ENCODE measurements around the gene BAIAP2.
A peak's percentile ranks its signal among the peaks of the same experiment; 100 is the strongest.

The BAIAP2 gene

GRCh38 chr17:81128774-81129173 is 93.8 kb downstream of the BAIAP2 start:
- DNase-seq, result no peak

- no peak for DNase-seq
Measured at GRCh38 chr17:81129289-81129688, 94.3 kb downstream of the BAIAP2 start.

- no peak for DNase-seq
Measured at GRCh38 chr17:81129711-81130367, 94.9 kb downstream of the BAIAP2 start.

- DNase-seq, result no peak
Measured at GRCh38 chr17:81130385-81131361, 95.7 kb downstream of the BAIAP2 start.

GRCh38 chr17:81131486-81132196 is 96.7 kb downstream of the BAIAP2 start:
- no peak for DNase-seq

GRCh38 chr17:81132197-81132540 is 97.2 kb downstream of the BAIAP2 start:
- no peak for DNase-seq

GRCh38 chr17:81132770-81133723 is 98.1 kb downstream of the BAIAP2 start:
- no peak for DNase-seq

- DNase-seq, result no peak
Measured at GRCh38 chr17:81134064-81134781, 99.3 kb downstream of the BAIAP2 start.

GRCh38 chr17:81135505-81136278 is 100.7 kb downstream of the BAIAP2 start:
- DNase-seq, result peak; percentile 68

GRCh38 chr17:81136366-81136765 is 101.4 kb downstream of the BAIAP2 start:
- no peak for DNase-seq

- no peak for DNase-seq
Measured at GRCh38 chr17:81137248-81137647, 102.3 kb downstream of the BAIAP2 start.

GRCh38 chr17:81138083-81138482 is 103.1 kb downstream of the BAIAP2 start:
- DNase-seq, result no peak

GRCh38 chr17:81138500-81138899 is 103.5 kb downstream of the BAIAP2 start:
- no peak for DNase-seq

GRCh38 chr17:81139428-81139827 is 104.5 kb downstream of the BAIAP2 start:
- DNase-seq, result no peak

GRCh38 chr17:81140018-81140417 is 105.1 kb downstream of the BAIAP2 start:
- DNase-seq, result no peak

GRCh38 chr17:81140695-81141094 is 105.7 kb downstream of the BAIAP2 start:
- DNase-seq, result no peak

- DNase-seq, result peak; percentile 83
Measured at GRCh38 chr17:81142301-81143199, 107.6 kb downstream of the BAIAP2 start.

GRCh38 chr17:81143200-81143527 is 108.2 kb downstream of the BAIAP2 start:
- DNase-seq, result no peak

GRCh38 chr17:81143717-81144422 is 108.9 kb downstream of the BAIAP2 start:
- no peak for DNase-seq
